Suprapubic skin (tissue), 3 donors: ENCODE results near the gene ATL1.

Source experiments
- POLR2AphosphoS5 ChIP-seq, 3 donors: sonication (generic); formaldehyde crosslinking; IDR thresholded peaks; one replicate each; pipeline ENCODE4 v1.6.1; 2017; ENCODE audit warnings: antibody characterized with exemption in 3 of 3
- TF ChIP-seq, protein P1 (sequence below), 2 donors: fragments of 200-600 bp in 1 of 2; fragments of 450-650 bp in 1 of 2; sonication (generic) in 1 of 2; IDR thresholded peaks; one replicate each; pipeline ENCODE4 v1.5.1; 2016 to 2019; ENCODE audit warnings: antibody characterized with exemption in 2 of 2, mild to moderate bottlenecking in 1 of 2, moderate library complexity in 1 of 2

DNA sequence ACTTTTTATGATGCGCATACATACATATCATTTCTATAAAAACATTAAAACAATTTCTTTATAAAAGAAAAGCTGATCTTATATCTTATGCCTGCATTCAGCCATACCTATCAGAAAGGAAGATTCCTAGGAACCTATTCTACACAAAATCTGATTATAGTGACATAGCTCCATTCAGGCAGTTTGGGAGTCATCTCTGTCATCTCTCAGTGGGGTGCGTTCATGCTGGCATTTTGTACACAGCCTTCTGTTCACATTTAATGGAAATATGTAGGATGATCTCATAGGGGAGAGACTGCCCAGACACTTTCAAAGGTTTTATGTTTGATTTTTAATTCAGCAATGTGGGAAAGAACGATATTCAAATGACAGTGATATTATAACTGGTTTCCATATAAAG is 52.9 kb downstream of the ATL1 start:
- TF ChIP-seq, protein P1, sequence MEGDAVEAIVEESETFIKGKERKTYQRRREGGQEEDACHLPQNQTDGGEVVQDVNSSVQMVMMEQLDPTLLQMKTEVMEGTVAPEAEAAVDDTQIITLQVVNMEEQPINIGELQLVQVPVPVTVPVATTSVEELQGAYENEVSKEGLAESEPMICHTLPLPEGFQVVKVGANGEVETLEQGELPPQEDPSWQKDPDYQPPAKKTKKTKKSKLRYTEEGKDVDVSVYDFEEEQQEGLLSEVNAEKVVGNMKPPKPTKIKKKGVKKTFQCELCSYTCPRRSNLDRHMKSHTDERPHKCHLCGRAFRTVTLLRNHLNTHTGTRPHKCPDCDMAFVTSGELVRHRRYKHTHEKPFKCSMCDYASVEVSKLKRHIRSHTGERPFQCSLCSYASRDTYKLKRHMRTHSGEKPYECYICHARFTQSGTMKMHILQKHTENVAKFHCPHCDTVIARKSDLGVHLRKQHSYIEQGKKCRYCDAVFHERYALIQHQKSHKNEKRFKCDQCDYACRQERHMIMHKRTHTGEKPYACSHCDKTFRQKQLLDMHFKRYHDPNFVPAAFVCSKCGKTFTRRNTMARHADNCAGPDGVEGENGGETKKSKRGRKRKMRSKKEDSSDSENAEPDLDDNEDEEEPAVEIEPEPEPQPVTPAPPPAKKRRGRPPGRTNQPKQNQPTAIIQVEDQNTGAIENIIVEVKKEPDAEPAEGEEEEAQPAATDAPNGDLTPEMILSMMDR (IDR thresholded peaks at IDR 0.05) = no peak
- no peak for TF ChIP-seq POLR2AphosphoS5 (IDR thresholded peaks at IDR 0.05)
